ENCODE results near the gene SLC7A14. TPM values are rescaled to one million over a fixed set of nuclear protein-coding genes. Genes with fewer than 3 reads are reported as not detected.

SLC7A14 gene
- total and polyA plus RNA-seq, 10 of the 15 experiments (the other 5 are each of a cell fraction or from before 2014, with no cell fraction given), result not detected

GRCh38 chr3:170437176-170437575, 148.7 kb downstream of the SLC7A14 start (continued):
- TF ChIP-seq ZBTB11 (CRISPR knock-in tag; IDR thresholded peaks at IDR 0.05) (no peak), ZNF207 (IDR thresholded peaks at IDR 0.05; ENCODE audit: borderline replicate concordance) (no peak)

GRCh38 chr3:170436697-170437096, 149.2 kb downstream of the SLC7A14 start:
- WGBS (ENCODE audit: insufficient coverage, insufficient replicate concordance, low lambda C conversion rate, missing lambda C conversion rate), result 98% methylated on average over 2 of the region's 2 CpGs
- intact Hi-C loops (cut with micrococcal nuclease; ENCODE audit: unreplicated experiment), result no loop called here
- ChIA-PET CTCF (no interaction called here), SMC1A (ENCODE audit: uncharacterized antibody, unreplicated experiment) (no interaction called here), RAD21 (ENCODE audit: unreplicated experiment) (no interaction called here), POLR2A (no interaction called here)
- Histone ChIP-seq H3K79me2 (ENCODE audit: control insufficient read depth, insufficient read depth, low read length) (no peaks in the 10 kb centered on the region), H3K27ac (ENCODE audit: control insufficient read depth, insufficient read depth) (no peak overlapping the region), H2AFZ (ENCODE audit: control insufficient read depth, low read depth, low read length) (no peak overlapping the region), H3K27me3 (replicated peaks in 1 of 2; ENCODE audit: control insufficient read depth in 2 of 2, insufficient read depth in 2 of 2, low read length in 1 of 2) (peaks cover 0 to 3% of the 10 kb centered on the region in 2 experiments), H4K20me1 (ENCODE audit: control insufficient read depth, insufficient read depth) (no peaks in the 10 kb centered on the region), H3K9me3 (replicated peaks; ENCODE audit: control insufficient read depth, insufficient read depth, low read length) (no peaks in the 10 kb centered on the region), H3K4me1 (ENCODE audit: control insufficient read depth, insufficient read depth, low read length) (no peaks in the 10 kb centered on the region), H3K4me2 (ENCODE audit: control insufficient read depth, insufficient read depth) (no peak overlapping the region), H3K4me3 (no peak overlapping the region), H3K36me3 (ENCODE audit: control insufficient read depth in 2 of 2, insufficient read depth in 2 of 2, low read length in 1 of 2) (no peaks in the 10 kb centered on the region), H3K9ac (ENCODE audit: control insufficient read depth, insufficient read depth, low read length) (no peak overlapping the region)
- TF ChIP-seq ASH2L (IDR thresholded peaks at IDR 0.05; ENCODE audit: borderline replicate concordance, low read depth) (no peak), EP300 (IDR thresholded peaks at IDR 0.05; ENCODE audit: borderline replicate concordance in 1 of 2, control insufficient read depth in 1 of 2, low read depth in 2 of 2, low read length in 2 of 2) (no peak), CBFB (IDR thresholded peaks at IDR 0.05; ENCODE audit: low read depth) (no peak), ZBTB40 (IDR thresholded peaks at IDR 0.05; ENCODE audit: borderline replicate concordance) (no peak), MAX (IDR thresholded peaks at IDR 0.05; ENCODE audit: low read depth, low read length) (no peak)
- no TSS peak for BruUV-seq (replicated peaks)
- DNase-seq (ENCODE audit: low read depth, low spot score) (no peak), FAIRE-seq (no peak), ATAC-seq (no peak)
- in situ Hi-C loops (cut with MboI), result no loop called here
